ENCODE data around the gene MYO16. TPM values are rescaled to one million over a fixed set of nuclear protein-coding genes. Genes with fewer than 3 reads are reported as not detected.

The MYO16 gene
- polyA plus RNA-seq, 1 donor from 2014 or later, result 2.5 TPM

DNA sequence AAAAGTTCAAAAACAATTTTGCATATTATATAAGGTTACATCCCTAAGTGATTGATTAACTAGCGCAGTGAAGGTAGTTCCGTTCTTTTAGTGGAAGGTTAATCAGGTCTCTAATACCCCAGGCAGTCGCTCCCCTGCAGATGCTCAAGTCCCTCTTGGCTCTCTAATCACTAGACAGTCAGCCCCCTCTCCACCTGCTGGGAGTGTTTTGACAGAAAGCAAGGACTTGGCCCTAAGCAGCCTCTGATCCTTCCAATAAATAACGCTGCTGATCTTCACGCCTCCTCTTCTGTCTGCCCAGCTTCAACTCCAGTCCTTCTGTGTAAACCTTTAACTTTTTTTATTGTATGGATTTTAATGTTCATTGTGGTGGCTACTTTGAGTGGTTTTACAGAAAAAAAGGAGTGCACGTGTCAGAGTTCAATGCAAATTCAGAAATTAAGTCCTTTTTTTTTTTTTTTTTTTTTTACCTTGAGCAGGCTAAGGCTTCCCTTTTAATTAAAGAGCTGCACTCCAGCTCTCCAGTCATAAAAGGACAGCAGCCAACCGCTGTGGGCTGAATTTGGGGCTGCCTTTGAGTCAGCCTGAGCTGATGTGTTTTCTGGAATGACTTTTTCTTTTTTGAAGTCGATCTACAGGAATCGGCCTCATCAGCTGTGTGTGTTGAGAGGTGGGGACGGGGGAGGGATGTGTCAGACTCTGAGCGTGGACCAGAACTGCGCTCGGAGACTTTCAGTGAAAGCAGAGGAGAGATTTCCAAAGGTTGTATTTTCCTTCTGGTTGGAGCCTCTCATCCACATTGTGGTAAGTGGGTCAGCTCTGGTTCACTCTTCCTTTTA lies 33.8 kb upstream of the MYO16 start:
- H2AFZ ChIP-seq (ENCODE audit: low read depth, low read length), result no peak overlapping the region
- no peaks in the 10 kb centered on the region for H3K9me2 ChIP-seq (ENCODE audit: insufficient read depth, low read length)
- H3K79me2 ChIP-seq (replicated peaks; ENCODE audit: insufficient read depth, low read length), result no peaks in the 10 kb centered on the region
- H3K27me3 ChIP-seq (ENCODE audit: insufficient read depth, low read depth, low read length), result no peaks in the 10 kb centered on the region
- no peak overlapping the region for H3K4me2 ChIP-seq (ENCODE audit: low read length)
- H3K9ac ChIP-seq (ENCODE audit: low read length), result no peak overlapping the region
- H4K20me1 ChIP-seq (ENCODE audit: insufficient read depth), result no peaks in the 10 kb centered on the region
- H3K9me3 ChIP-seq (ENCODE audit: low read length), result no peaks in the 10 kb centered on the region
- no peak overlapping the region for H3K4me3 ChIP-seq (ENCODE audit: low read length)
- no peak for TF ChIP-seq EZH2 (IDR thresholded peaks at IDR 0.05; ENCODE audit: borderline replicate concordance, insufficient read depth, low read length, poor library complexity, severe bottlenecking)
- no peak for TF ChIP-seq RAD21 (conservative IDR thresholded peaks at IDR 0.05)
- TF ChIP-seq CTCF (IDR thresholded peaks at IDR 0.05; ENCODE audit: poor library complexity, severe bottlenecking), result no peak
- TF ChIP-seq POLR2AphosphoS5 (IDR thresholded peaks at IDR 0.05), result no peak
- TF ChIP-seq REST (IDR thresholded peaks at IDR 0.05; ENCODE audit: borderline replicate concordance), result no peak
- no peak for TF ChIP-seq SMC3 (conservative IDR thresholded peaks at IDR 0.05; ENCODE audit: poor library complexity)
- no peak for TF ChIP-seq EP300 (conservative IDR thresholded peaks at IDR 0.05; ENCODE audit: poor library complexity, severe bottlenecking)
- no peak for TF ChIP-seq MXI1 (conservative IDR thresholded peaks at IDR 0.05; ENCODE audit: poor library complexity, severe bottlenecking)
- TF ChIP-seq TAF1 (IDR thresholded peaks at IDR 0.05; ENCODE audit: low read depth), result no peak
- no peak overlapping the region for H3K27ac ChIP-seq (ENCODE audit: low read length)
- H3K36me3 ChIP-seq (ENCODE audit: insufficient read depth, low read length), result no peaks in the 10 kb centered on the region
- no peaks in the 10 kb centered on the region for H3F3A ChIP-seq (ENCODE audit: insufficient read depth, low read length, poor library complexity, severe bottlenecking)

GRCh38 chr13:108597943-108598342 lies 31.5 kb upstream of the MYO16 start:
- no peaks in the 10 kb centered on the region for H3F3A ChIP-seq (ENCODE audit: insufficient read depth, low read length, poor library complexity, severe bottlenecking)
- H3K27me3 ChIP-seq (ENCODE audit: insufficient read depth, low read depth, low read length), result no peaks in the 10 kb centered on the region
- H3K4me3 ChIP-seq (ENCODE audit: low read length), result no peak overlapping the region
- no peaks in the 10 kb centered on the region for H4K20me1 ChIP-seq (ENCODE audit: insufficient read depth)
- no peak overlapping the region for H3K9ac ChIP-seq (ENCODE audit: low read length)
- H3K9me3 ChIP-seq (ENCODE audit: low read length), result no peaks in the 10 kb centered on the region
- no peak overlapping the region for H3K27ac ChIP-seq (ENCODE audit: low read length)
- no peak overlapping the region for H2AFZ ChIP-seq (ENCODE audit: low read depth, low read length)
- TF ChIP-seq EP300 (conservative IDR thresholded peaks at IDR 0.05; ENCODE audit: poor library complexity, severe bottlenecking), result no peak
- TF ChIP-seq TAF1 (IDR thresholded peaks at IDR 0.05; ENCODE audit: low read depth), result no peak
- TF ChIP-seq EZH2 (IDR thresholded peaks at IDR 0.05; ENCODE audit: borderline replicate concordance, insufficient read depth, low read length, poor library complexity, severe bottlenecking), result no peak
- TF ChIP-seq RAD21 (conservative IDR thresholded peaks at IDR 0.05), result no peak
- TF ChIP-seq CTCF (IDR thresholded peaks at IDR 0.05; ENCODE audit: poor library complexity, severe bottlenecking), result no peak
- no peak for TF ChIP-seq MXI1 (conservative IDR thresholded peaks at IDR 0.05; ENCODE audit: poor library complexity, severe bottlenecking)
- TF ChIP-seq REST (IDR thresholded peaks at IDR 0.05; ENCODE audit: borderline replicate concordance), result no peak
- no peaks in the 10 kb centered on the region for H3K9me2 ChIP-seq (ENCODE audit: insufficient read depth, low read length)
- no peak overlapping the region for H3K4me2 ChIP-seq (ENCODE audit: low read length)
- H3K79me2 ChIP-seq (replicated peaks; ENCODE audit: insufficient read depth, low read length), result no peaks in the 10 kb centered on the region
- H3K36me3 ChIP-seq (ENCODE audit: insufficient read depth, low read length), result no peaks in the 10 kb centered on the region

Data from neural cell (in vitro differentiated cells).